VCaP (cell line): ENCODE results near the gene SIRT5.

Experiments
- H3K27ac ChIP-seq: fragments of 450-650 bp; 2 replicates; pipeline ENCODE4 v1.5.1; 2017
- TF ChIP-seq, protein P1 (sequence below): fragments of 450-650 bp; conservative IDR thresholded peaks from 2 replicates; pipeline ENCODE4 v1.5.1; 2017; ENCODE audit warnings: mild to moderate bottlenecking, moderate library complexity

The SIRT5 gene

GRCh38 chr6:13538600-13538999, 35.8 kb upstream of the SIRT5 start:
- TF ChIP-seq, protein P1, sequence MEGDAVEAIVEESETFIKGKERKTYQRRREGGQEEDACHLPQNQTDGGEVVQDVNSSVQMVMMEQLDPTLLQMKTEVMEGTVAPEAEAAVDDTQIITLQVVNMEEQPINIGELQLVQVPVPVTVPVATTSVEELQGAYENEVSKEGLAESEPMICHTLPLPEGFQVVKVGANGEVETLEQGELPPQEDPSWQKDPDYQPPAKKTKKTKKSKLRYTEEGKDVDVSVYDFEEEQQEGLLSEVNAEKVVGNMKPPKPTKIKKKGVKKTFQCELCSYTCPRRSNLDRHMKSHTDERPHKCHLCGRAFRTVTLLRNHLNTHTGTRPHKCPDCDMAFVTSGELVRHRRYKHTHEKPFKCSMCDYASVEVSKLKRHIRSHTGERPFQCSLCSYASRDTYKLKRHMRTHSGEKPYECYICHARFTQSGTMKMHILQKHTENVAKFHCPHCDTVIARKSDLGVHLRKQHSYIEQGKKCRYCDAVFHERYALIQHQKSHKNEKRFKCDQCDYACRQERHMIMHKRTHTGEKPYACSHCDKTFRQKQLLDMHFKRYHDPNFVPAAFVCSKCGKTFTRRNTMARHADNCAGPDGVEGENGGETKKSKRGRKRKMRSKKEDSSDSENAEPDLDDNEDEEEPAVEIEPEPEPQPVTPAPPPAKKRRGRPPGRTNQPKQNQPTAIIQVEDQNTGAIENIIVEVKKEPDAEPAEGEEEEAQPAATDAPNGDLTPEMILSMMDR, result no peak
- no peak overlapping the region for H3K27ac ChIP-seq

DNA sequence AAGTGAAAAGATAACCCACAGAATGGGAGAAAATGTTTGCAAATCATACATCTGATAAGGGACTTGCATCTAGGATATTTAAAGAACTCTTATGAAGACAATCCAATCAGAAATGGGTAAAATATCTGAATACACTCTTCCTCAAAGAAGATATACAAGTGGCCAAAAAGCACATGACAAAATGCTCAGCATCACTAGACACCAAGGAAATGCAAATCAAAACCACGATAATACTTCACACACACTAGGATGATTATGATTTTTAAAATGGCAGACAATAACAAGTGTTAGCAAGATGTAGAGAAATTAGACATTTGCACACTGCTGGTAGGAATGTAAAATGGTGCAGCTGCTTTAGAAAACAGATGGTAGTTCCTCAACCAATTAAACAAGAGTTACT, 34.8 kb upstream of the SIRT5 start:
- no peak overlapping the region for H3K27ac ChIP-seq
- TF ChIP-seq, protein P1, result no peak

- TF ChIP-seq, protein P1, result no peak
- H3K27ac ChIP-seq, result no peak overlapping the region
These were observed 32.9 kb upstream of the SIRT5 start for GRCh38 chr6:13541496-13541895.

DNA sequence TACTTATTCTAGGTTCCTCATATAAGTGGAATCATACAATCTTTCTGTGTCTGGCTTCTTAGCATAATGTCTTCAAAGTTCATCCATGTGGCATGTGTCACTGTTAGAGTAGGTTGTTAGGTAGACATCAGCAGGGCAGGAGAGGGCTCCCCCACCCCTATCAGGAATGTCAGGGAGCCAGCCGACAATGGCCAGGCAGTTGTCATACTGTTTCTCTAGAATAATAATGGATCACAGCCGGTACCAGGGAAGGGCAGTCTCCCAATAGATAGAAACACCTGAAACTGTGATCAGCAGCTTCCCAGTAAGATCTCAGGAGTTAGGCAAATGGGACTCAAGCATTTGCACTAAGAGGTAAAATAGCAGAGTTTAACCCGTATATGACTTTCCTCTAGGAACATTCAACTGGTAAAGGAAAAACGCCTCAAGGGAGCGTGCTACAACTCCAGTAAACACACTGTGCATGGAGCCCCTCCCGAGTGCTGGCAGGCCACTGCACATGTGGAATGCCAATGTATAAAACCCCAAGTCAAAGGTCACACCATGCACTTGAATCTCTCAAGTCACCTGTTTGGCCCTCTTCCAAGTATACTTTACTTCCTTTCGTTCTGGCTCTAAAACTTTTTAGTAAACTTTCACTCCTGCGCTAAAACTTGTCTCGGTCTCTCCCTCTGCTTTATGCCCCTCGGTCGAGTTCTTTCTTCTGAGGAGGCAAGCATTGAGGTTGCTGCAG, 29.8 kb upstream of the SIRT5 start:
- no peak overlapping the region for H3K27ac ChIP-seq
- TF ChIP-seq, protein P1, result no peak

GRCh38 chr6:13545885-13546284, 28.5 kb upstream of the SIRT5 start:
- TF ChIP-seq, protein P1, result no peak
- H3K27ac ChIP-seq, result no peak overlapping the region

- TF ChIP-seq, protein P1, result no peak
- H3K27ac ChIP-seq, result no peak overlapping the region
These were observed 25.7 kb upstream of the SIRT5 start for GRCh38 chr6:13548500-13549210.

GRCh38 chr6:13550656-13551055, 23.7 kb upstream of the SIRT5 start:
- TF ChIP-seq, protein P1, result no peak
- no peak overlapping the region for H3K27ac ChIP-seq
